Caco-2 (cell line): ENCODE measurements around the gene SRPX2. TPM values are rescaled to one million over a fixed set of nuclear protein-coding genes. Genes with fewer than 3 reads are reported as not detected.

Experiments used
- BruUV-seq: library from RNA; stranded (reverse); fragments of 400-500 nt; replicated peaks from 2 replicates; lab custom pipeline; 2021; lab: Mats Ljungman, UMichigan
- CTCF ChIA-PET: fragments of 300-600 bp; sonication (Branson Sonifier 250); formaldehyde crosslinking; loops from one replicate; lab custom pipeline; 2022; ENCODE audit warnings: antibody characterized with exemption; lab: Charles Lee
- POLR2A ChIA-PET: fragments of 300-600 bp; sonication (Branson Sonifier 250); formaldehyde crosslinking; loops from one replicate; lab custom pipeline; 2022; ENCODE audit warnings: antibody characterized with exemption; lab: Charles Lee
- DNase-seq, 2 experiments: peaks; one replicate each; pipeline versions ENCODE4 v3.0.0 to v3.0.0-alpha.2; 2020 to 2022
- H3K27me3 ChIP-seq: replicated peaks from 2 replicates; pipeline ENCODE4 v1.6.0; 2011; ENCODE audit warnings: low read length; ENCODE audit not compliant: control insufficient read depth, insufficient read depth
- H3K36me3 ChIP-seq: 2 replicates; pipeline ENCODE4 v1.5.1; 2011; ENCODE audit warnings: low read length; ENCODE audit not compliant: control insufficient read depth, insufficient read depth
- H3K4me1 ChIP-seq: fragments of 250-450 bp; sonication (Bioruptor Pico); 2 replicates; pipeline ENCODE4 v1.5.1; 2020; ENCODE audit warnings: mild to moderate bottlenecking
- H3K4me3 ChIP-seq: 2 replicates; pipeline ENCODE4 v1.5.1; 2011; ENCODE audit warnings: low read depth, mild to moderate bottlenecking, control low read depth, low read length
- H3K9me3 ChIP-seq: fragments of 250-450 bp; sonication (Bioruptor Pico); 2 replicates; pipeline ENCODE4 v1.5.1; 2020; ENCODE audit warnings: mild to moderate bottlenecking, moderate library complexity
- H3K27ac Mint-ChIP-seq: one replicate; pipeline ENCODE4 v1.8.0; 2022; ENCODE audit warnings: mixed read lengths; ENCODE audit not compliant: unreplicated experiment
- H3K27me3 Mint-ChIP-seq: one replicate; pipeline ENCODE4 v1.8.0; 2022; ENCODE audit warnings: mixed read lengths; ENCODE audit not compliant: insufficient read depth, unreplicated experiment
- H3K36me3 Mint-ChIP-seq: one replicate; pipeline ENCODE4 v1.8.0; 2022; ENCODE audit warnings: mild to moderate bottlenecking, mixed read lengths; ENCODE audit not compliant: insufficient read depth, unreplicated experiment
- H3K4me1 Mint-ChIP-seq: one replicate; pipeline ENCODE4 v1.8.0; 2022; ENCODE audit warnings: low read depth, mixed read lengths; ENCODE audit not compliant: unreplicated experiment
- H3K4me3 Mint-ChIP-seq: one replicate; pipeline ENCODE4 v1.8.0; 2022; ENCODE audit warnings: mild to moderate bottlenecking, moderate library complexity, mixed read lengths; ENCODE audit not compliant: unreplicated experiment
- H3K9me3 Mint-ChIP-seq: one replicate; pipeline ENCODE4 v1.8.0; 2022; ENCODE audit warnings: mixed read lengths; ENCODE audit not compliant: unreplicated experiment
- intact Hi-C: fragments of 100-400 bp; cut with micrococcal nuclease; formaldehyde crosslinking; loops from one replicate; pipeline ENCODE4 v1.10.0; 2022; ENCODE audit not compliant: unreplicated experiment
- total RNA-seq: library from RNA; stranded (reverse); gene quantifications from 2 replicates; pipeline ENCODE4 v1.2.3, GENCODE V29; 2022
- TF ChIP-seq, protein P1 (sequence below), 2 experiments: fragments of 200-600 bp in 1 of 2; IDR thresholded peaks; 1 replicate in 1 of 2; 2 replicates in 1 of 2; pipeline versions ENCODE4 v1.5.1 to v1.8.0; 2011 to 2022; ENCODE audit warnings: antibody characterized with exemption in 1 of 2, control low read depth in 1 of 2, inconsistent platforms in 1 of 2, low read depth in 1 of 2, low read length in 1 of 2, mild to moderate bottlenecking in 1 of 2, moderate library complexity in 1 of 2; ENCODE audit not compliant: insufficient read depth in 1 of 2, severe bottlenecking in 1 of 2, unreplicated experiment in 1 of 2

SRPX2 gene
- total RNA-seq, 1 experiment from 2014 or later: 3.6 TPM

DNA sequence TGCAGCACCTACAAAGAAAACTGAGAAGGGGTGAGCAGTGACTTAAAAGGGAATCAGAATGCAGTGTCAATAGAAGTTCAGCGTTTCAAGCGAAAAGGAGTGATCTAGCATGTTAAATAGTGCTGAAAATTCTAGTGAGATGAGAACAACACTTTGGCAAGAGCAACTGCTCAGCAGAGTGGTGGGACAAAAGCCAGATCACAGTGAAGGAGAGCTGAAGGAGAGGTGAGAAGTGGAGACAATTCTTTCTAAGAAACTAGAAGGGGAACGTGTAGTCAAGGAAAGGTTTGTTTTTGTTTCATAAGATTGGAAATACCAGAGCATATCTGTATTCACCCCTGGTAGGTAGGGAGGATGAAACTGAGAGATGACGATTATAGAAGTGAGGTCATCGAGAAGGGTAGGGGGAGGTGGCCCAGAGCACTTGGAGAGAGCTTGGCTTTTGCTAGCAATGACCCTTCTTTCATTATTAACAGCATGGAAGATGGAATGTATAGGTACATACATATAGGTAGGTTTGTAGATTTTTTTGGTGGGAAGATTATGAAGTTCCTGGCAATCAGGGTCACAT lies 33.7 kb downstream of the SRPX2 start:
- no peak overlapping the region for H3K4me3 Mint-ChIP-seq
- H3K27me3 Mint-ChIP-seq: no peaks in the 10 kb centered on the region
- H3K27ac Mint-ChIP-seq: no peak overlapping the region
- H3K27me3 ChIP-seq: no peaks in the 10 kb centered on the region
- no peaks in the 10 kb centered on the region for H3K4me1 ChIP-seq
- H3K4me3 ChIP-seq: no peak overlapping the region
- no peaks in the 10 kb centered on the region for H3K36me3 ChIP-seq
- TF ChIP-seq, protein P1, sequence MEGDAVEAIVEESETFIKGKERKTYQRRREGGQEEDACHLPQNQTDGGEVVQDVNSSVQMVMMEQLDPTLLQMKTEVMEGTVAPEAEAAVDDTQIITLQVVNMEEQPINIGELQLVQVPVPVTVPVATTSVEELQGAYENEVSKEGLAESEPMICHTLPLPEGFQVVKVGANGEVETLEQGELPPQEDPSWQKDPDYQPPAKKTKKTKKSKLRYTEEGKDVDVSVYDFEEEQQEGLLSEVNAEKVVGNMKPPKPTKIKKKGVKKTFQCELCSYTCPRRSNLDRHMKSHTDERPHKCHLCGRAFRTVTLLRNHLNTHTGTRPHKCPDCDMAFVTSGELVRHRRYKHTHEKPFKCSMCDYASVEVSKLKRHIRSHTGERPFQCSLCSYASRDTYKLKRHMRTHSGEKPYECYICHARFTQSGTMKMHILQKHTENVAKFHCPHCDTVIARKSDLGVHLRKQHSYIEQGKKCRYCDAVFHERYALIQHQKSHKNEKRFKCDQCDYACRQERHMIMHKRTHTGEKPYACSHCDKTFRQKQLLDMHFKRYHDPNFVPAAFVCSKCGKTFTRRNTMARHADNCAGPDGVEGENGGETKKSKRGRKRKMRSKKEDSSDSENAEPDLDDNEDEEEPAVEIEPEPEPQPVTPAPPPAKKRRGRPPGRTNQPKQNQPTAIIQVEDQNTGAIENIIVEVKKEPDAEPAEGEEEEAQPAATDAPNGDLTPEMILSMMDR (IDR thresholded peaks at IDR 0.05; ENCODE audit: insufficient read depth in 1 of 2, low read depth in 1 of 2, low read length in 1 of 2, severe bottlenecking in 1 of 2, unreplicated experiment in 1 of 2): no peak
- ChIA-PET CTCF (interaction anchor here (0.9 kb wide), 1 partner anchor 91 kb away, joined by 5 read pairs; no protein-coding TSS in a partner anchor), POLR2A (no interaction called here)
- H3K9me3 Mint-ChIP-seq: no peaks in the 10 kb centered on the region
- DNase-seq: no peak
- no peaks in the 10 kb centered on the region for H3K36me3 Mint-ChIP-seq
- intact Hi-C loops: no loop called here
- no peaks in the 10 kb centered on the region for H3K9me3 ChIP-seq
- H3K4me1 Mint-ChIP-seq: peaks cover 12% of the 10 kb centered on the region
- BruUV-seq: no TSS peak

DNA sequence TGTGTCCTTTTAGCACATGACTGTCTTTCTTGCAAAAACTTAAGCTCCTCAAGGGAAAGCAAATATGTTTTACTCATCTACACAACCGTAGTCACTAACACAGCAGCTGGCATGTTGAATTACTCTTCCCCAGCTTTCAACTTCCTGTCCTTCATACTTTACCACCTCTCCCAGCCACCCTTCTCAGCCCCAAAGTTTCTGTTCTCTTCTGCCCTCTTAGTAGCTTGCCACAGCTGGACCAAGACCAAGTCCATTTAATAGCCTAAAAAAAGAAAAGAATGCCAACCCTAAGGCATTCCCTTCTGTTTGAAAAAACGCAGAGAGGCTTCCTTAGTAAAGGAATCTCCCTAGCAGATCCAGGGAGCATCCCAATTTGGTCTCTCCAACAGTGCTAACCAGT lies 36.8 kb downstream of the SRPX2 start:
- H3K9me3 Mint-ChIP-seq: no peaks in the 10 kb centered on the region
- Histone ChIP-seq H3K9me3 (no peaks in the 10 kb centered on the region), H3K4me1 (no peaks in the 10 kb centered on the region), H3K36me3 (no peaks in the 10 kb centered on the region), H3K4me3 (no peak overlapping the region), H3K27me3 (no peaks in the 10 kb centered on the region)
- CTCF ChIA-PET: no interaction called here
- POLR2A ChIA-PET: no interaction called here
- intact Hi-C loops: no loop called here
- H3K27me3 Mint-ChIP-seq: no peaks in the 10 kb centered on the region
- H3K27ac Mint-ChIP-seq: no peak overlapping the region
- H3K4me3 Mint-ChIP-seq: no peak overlapping the region
- no peak for DNase-seq
- TF ChIP-seq, protein P1 (IDR thresholded peaks at IDR 0.05; ENCODE audit: insufficient read depth in 1 of 2, low read depth in 1 of 2, low read length in 1 of 2, severe bottlenecking in 1 of 2, unreplicated experiment in 1 of 2): no peak
- no TSS peak for BruUV-seq
- peaks cover 6% of the 10 kb centered on the region for H3K4me1 Mint-ChIP-seq
- no peaks in the 10 kb centered on the region for H3K36me3 Mint-ChIP-seq

DNA sequence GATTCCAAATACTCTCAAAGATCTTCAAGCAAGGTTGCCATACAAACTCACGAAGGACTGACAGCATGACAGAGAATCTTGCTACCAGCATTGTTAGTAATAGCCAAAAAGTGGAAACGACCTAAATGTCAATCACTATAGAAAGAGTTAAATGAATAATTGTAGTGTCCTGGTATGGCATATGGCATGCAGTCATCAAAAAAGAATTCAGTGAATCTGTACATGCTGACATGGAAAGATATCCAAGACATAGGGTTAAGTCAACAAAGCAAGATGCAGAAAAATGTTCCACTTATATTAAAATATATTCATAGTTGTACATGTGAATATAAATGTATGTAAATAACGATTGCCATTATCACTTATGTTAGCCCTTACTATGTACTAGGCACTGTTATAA lies 37.6 kb downstream of the SRPX2 start:
- intact Hi-C loops: no loop called here
- BruUV-seq: no TSS peak

More for the DNA sequence above, 37.6 kb downstream of the SRPX2 start:
- no peak overlapping the region for H3K4me3 ChIP-seq
- no peaks in the 10 kb centered on the region for H3K9me3 ChIP-seq
- ChIA-PET CTCF (no interaction called here), POLR2A (no interaction called here)
- Mint-ChIP-seq H3K27ac (no peak overlapping the region), H3K4me1 (peaks cover 6% of the 10 kb centered on the region), H3K9me3 (no peaks in the 10 kb centered on the region), H3K27me3 (no peaks in the 10 kb centered on the region), H3K4me3 (no peak overlapping the region), H3K36me3 (no peaks in the 10 kb centered on the region)
- DNase-seq: no peak
- no peaks in the 10 kb centered on the region for H3K27me3 ChIP-seq
- no peaks in the 10 kb centered on the region for H3K4me1 ChIP-seq
- H3K36me3 ChIP-seq: no peaks in the 10 kb centered on the region
- TF ChIP-seq, protein P1 (IDR thresholded peaks at IDR 0.05; ENCODE audit: insufficient read depth in 1 of 2, low read depth in 1 of 2, low read length in 1 of 2, severe bottlenecking in 1 of 2, unreplicated experiment in 1 of 2): no peak
